NCI-H345 treated with DMSO at 0.1 percent for 48 hours (cell line): ENCODE data around the gene SLC2A6.

Source experiments
- DNase-seq: peaks from one replicate; lab custom pipeline; 2025; ENCODE audit not compliant: unreplicated experiment; lab: John Stamatoyannopoulos, UW

Gene SLC2A6

DNA sequence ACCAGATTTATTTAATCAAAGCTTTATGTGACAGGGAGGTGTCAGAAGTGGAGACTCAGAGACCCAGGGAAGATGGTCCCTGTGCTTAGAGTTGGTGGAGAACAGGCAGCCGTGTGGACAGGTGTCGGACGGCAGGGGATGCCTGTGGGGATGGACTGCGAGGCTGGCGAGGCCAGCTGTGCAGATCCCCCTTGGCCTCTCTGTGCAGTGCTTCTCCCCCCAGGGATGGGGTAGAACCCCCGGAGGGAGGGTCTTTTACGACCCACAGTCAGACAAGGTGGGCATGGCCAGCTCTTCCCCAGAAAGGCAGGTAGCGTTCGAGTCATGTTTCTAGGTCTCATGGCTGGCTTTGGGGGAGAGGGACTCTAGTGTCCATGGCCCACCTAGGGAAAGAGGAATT lies 4.7 kb upstream of the SLC2A6 start:
- DNase-seq: no peak

DNA sequence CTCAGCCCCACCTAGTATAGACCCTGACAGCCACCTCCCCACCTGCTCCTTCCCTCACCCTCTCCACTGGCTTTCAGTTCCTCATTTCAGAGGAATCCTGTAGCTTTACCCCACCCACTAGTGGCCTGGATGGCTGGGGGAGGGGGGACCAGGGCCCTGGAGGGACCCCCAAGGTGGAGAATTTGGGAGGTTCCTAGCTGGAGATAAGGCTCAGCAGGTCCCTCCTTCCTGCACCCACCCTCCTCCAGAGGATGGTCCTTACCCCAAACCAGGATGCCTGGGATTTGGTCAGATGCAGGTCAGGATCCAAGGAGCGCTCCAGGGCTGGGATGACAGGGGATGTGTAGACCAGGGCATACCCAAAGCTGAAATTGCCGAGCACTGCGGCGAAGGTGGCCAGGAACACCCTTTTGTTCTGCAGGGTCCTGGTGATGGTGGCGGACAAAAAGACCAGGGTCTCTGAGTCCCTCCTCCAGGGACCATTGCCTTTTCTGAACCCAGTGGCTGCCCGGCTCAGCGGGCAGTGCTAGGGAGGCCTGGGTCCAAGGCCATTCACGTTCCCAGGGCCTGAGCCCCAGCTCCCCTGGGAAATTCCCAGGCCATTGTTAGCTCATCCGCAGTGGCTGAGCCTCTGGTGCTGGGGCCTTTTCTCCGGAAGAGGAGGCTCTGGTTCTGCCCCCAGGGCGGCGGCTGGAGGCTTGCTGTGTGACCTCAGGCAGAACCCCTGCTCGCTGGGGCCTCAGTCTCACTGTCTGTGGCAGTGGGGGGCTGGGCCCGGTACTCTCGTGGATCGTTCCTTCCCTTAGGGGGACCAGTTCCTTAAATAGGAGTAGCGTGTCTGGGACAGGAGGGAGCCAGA lies 678 bp downstream of the SLC2A6 start:
- DNase-seq: no peak

DNA sequence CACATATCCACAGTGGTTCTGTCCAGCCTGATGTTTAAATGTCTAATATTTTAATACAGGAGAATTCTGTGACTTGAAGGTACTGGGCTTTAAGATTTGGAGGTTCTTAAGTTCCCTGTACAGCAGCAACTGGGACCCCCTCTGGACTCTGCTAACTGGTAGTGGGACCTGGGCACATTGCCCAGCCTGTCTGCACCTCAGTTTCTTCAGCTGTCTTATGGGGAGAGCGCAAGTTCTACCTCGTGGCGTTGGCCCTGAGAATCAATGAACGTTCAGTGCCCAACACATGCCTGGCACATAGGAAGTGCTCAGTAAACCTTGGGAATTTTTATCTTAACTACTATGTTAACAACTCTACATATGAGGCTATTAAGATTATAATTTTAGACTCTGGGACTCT lies 1.4 kb downstream of the SLC2A6 start:
- no peak for DNase-seq

DNA sequence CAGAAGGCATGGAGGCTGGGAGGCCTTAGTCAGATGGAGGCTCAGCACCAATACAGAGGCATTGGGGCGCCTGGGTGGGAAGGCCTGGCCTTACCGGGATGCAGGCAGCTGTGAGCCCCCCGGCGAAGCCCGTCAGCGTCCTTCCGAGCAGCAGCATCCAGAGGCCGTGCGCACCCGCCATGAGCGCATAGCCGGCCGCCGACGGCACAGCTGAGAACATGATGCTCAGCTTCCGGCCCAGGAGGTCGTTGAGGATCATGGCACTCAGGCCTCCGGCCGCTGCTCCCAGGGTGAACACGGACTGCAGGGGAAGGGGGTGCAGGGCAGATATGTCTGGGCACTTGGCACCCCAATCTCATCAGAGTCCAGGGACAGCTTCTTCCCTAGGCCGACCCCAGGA lies 2.0 kb downstream of the SLC2A6 start:
- DNase-seq: no peak

DNA sequence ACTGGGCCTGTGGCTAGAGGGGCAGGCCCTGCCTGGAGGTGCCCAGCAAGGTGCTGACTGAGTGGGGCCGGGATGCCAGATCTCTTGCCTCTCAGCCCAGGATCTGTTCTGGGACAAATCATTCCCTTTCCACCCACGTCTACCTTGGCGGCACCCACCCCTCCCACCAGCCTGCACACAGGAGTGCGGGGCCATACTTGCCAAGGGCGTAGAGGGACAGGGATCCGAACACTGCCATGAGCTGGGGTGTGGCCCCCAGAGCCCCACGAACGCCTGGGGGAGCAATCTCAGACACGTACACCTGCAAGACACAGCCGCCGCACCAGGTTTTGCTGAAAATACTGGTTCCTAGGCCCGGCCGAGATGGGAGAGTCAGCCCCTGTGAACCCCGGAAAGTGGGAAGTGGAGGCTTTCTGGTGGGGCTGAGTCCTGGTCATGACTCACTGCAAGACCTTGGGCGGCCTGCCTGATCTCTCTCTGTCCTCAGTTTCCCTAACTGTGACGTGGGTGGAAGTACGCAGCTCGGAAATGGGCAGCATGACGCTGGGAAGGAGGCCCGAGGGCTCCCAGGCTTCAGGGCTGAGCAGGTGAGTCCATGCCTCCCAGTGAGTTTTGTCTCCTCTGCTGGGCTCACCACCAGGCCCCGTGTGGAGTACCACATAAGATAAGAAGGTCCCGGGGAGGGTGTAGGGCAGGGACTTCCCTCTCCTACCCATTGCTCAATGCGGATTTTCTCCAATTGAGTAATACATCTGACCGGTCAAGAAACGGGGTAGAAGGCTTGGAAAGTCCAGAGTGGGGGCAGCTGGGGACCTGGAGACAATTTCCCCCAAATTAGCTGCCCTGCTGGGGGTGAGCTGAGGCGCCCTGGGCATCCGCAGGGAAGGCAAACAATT lies 2.6 kb downstream of the SLC2A6 start:
- DNase-seq: no peak

DNA sequence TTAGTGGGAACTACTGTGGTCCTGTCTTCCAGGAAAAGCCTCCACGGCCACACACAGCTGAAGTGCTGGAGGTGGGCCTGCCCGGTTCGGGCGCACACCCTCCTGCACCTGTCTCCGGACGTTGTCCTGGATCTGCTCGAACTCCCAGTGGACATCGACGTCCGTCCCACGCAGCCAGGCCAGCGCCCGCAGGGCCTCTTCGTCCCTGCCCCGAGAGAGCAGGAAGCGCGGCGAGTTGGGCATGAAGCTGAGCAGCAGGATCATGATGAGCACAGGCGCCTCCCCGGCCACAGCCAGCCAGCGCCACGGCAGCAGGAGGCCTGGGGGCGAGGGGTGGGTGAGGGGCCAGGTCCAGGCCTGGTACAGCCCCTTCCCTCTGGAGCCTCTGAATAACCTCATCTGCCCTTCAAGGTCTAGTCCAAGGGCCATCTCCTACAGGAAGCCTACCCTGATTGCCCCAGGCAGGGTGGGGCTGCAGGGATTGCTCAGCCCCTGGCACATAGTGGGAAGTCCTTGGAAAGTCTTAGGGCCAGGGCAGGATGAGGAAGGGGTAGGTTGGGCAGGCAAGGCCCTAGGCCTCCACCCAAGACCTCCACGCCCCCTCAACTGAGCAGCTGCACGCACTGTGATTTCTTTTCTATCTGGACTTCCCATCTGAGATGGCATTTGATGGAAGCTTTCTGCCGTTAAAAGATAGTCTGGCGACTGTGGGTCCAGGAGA lies 3.4 kb downstream of the SLC2A6 start:
- DNase-seq: no peak

DNA sequence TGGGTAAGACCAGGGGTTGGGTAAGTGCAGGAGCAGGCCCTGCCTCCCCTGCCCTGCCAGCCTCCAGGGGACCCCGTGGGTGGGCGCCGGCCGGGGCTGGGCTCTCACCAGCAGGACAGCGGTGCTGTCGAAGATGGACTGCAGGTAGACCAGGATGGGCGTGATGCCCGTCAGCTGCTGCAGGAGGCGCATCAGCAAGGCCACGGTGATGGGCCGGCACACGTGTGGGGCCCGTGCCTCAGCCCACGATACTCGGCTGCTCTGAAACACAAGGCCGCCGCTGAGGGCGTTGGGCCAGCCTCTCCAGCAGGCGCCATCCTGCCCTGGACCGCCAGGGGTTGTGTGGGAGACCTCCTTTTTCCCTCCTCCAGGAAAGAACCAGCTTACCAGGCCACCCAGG lies 4.0 kb downstream of the SLC2A6 start:
- no peak for DNase-seq

DNA sequence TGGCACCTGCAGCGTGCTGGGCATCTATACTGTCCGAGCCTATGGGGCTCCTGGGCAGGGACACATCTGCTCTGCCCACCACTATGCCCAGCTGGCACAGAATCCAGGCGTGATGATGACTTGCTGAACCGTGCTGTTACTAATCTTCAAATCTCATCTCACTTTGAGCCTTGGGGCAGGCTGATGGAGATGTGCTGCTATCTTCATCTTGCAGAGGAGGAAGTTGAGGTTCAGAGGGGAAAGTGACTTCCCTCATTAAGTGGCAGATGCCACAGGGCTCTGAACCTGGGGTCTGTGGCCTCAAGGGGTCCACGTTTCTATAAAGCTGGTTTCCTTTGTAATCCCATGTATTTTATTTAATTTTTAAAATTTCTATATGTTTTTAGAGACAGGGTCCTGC lies 4.7 kb downstream of the SLC2A6 start:
- DNase-seq: no peak

DNA sequence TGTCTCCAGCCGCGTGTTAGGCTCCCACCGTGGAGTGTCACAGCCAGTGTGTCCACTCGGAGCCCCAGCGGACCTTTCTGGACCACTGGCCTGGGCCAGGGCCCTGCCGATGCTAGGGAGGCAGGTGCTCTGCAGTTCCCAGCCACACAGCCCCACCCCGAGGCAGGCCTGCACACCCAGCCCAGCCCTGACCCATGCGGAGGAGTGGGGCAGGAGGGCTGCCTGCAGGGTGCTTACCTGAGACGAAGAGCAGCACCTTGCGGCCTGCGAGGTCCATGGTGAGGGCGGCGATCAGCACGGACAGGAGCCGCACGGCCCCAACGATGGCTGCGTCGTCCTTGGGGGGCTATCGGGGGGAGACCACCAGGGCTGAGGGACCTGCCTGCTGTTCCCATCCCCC lies 5.2 kb downstream of the SLC2A6 start:
- no peak for DNase-seq

DNA sequence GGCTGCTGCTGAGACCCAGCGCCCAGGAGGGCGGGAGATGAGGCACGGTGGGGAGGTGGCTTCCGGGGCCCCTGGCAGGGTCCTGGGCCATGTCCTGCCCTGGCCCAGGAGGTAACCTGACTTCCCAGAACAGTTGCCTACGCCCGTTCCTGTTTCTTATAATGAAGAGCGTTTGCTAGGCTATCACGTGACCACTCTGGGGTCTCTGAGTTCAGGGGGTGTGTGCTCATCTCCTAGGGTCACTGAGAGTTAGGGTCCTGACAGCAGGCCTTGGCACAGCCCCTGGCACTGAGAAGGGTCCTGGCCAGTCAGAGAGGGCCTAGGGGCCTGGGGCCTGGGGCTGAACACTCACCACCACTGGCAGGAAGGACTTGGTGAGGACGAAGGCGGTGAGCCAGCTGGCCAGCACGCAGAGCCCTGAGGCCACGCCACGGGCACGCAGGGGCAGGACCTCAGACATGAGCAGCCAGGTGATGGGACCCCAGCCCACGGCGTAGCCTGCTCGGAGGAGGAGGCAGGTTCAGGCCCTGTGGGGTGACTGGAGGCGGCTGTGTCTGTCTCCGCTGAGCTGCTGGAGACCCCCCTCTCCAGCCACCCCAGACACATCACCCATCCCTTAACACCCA lies 6.0 kb downstream of the SLC2A6 start:
- no peak for DNase-seq

DNA sequence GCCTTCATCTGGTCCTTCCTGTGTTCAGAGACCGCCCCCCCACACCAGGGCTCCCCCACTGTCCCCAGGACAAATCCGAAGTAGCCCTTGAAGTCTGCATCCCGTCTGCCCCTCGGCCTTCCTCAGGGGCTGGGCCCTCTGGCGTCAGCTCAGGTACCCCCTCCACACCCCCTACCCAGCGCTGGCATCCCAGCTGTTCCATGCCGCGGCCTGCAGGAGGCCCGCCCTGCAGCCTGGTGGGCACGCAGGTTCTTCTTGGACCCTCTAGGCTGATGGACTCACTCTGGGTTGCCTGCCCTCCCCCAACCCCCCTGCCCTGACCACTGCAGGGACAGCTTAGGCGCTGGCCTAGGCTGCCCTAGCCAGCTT lies 6.6 kb downstream of the SLC2A6 start:
- no peak for DNase-seq

DNA sequence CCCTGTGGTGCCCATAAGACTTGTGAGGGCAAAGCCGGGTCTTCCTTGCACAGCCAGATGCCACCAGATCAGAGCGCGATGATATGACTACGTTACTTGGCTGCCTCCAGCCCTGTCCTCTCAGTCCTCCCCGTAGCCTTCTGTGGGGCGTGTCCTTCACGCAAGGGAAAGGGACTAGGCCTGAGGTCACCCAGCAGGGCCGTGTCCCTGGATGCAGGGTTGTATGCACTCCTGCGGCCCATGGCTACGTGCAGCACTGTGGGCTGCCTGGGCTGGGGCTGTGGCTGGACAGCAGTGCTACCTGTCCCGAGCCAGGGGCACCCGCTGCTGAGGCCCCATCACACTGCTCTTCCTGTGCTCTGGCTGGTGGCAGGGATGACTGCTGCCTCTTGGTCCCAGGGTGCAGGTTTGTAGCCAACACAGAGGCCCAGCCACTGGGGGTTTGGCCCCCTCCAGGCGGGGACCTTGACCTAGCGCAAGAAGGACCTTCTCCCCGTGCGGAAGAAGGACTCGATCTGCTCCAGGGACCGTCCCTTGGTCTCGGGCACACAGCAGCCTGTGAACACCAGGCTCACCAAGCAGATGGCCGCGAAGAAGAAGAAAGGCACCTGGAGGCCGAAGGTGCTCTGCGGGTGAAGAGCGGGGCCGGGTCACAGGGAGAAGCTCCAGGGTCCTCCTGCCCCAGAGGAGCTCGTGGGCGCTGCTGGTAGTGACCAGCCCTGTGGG lies 7.2 kb downstream of the SLC2A6 start:
- DNase-seq: no peak

DNA sequence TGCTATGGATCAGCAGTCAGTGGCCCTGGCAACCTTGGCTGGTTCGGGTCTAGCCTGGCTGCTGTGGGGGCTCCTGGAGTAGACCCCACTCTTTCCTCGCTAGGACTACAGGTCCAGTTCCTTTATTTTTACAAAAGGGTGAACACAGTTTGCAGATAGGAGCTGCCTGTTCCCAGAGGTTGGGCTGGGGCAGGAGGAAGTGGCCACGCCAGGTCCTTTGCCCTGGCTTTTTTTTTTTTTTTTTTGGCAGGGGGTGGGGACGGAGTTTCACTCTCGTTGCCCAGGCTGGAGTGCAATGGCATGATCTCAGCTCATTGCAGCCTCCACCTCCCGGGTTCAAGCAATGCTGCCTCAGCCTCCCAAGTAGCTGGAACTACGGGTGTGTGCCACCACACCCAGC lies 7.9 kb downstream of the SLC2A6 start:
- DNase-seq: no peak

DNA sequence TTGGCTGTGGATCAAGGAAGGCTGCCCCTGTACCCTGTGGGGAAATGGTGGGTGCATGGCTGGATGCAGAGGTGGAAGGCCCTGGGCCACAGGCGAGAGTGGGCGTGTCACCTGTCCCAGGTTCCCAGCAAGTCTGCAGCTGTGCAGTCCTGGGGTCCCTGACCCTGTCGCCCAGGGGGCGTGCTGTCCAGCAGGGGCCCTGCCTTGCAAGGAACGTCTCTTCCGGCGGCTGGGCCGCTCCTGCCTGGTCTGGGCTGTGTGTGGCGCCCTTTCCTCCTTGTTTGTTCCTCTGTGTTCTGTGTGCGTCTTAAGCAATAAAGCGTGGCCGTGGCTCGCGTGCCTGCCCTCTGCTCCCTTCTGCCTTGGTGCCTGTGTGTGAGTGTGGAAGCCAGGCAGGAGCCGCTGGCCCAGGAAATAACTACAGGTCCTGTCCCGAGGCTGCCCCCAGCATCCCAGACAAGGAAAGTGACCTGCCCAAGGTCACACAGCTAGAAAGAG lies 8.4 kb downstream of the SLC2A6 start:
- DNase-seq: no peak

DNA sequence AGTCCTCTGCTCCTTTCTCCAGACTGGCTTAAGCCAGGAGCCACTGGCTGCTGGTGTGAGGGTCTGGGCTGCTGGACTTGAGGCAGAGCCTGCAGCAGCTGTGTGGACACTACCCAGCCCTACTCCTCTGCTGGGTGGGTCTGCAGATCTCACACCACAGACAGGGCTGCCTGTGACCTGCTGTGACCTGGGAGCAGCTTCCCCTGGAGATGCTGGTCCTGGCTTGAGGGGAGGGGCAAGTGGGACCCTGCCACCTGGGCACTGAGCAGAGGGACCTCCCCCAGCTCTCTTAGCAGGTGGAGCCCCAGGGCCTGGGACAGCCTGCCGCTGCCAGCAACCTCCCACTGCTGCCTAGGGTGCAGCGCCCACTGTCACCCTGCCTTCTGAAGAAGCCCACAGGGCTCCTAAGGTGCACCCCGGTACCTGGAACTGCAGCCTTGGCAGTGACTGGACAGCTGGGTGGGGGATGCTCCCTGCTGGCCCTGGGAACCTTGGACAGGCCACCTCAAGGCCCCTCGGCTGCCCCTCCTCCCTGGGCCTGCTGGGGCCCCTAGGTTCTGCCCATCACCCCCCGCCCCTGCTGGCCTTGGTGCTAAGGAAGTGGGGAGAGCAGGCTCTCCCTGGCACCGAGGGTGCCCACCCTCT lies 10.0 kb downstream of the SLC2A6 start:
- DNase-seq: no peak

DNA sequence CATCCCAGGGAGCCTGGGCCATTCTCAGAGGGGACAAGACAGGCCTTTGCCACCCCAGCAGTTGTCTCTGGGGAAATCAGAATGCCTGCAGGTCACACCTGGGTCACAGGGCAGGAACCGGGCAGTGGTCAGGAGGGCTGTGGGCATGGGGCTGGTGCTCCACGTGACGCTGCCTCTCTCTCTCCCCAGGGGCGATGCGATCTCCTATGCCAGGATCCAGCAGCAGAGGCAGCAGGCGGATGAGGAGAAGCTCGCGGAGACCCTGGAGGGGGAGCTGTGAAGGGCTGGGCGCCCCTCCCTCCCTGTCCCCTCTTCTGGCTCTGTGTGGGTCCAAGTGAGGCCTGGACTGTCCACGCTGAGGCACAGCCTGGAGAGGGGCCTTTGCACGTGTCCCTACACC lies 10.5 kb downstream of the SLC2A6 start:
- no peak for DNase-seq

DNA sequence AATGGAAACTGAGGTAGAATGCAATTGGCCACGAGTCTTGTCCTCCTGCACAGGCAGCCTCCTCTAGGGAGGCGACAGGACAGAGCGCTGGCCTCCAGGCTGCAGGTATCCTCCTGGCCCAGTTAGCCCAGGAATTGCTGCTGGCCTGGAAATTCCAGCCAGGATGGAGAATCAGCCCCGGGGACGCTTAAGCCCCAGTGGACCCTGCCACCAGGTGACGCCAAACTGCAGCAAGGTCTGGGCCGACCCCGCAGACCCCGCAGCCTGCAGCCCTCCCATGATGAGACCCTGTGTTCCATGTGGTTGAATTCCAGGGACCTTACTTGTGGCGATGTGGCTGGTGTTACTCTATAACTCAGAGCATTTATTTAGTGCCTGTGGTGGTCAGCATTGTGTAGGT lies 11.8 kb downstream of the SLC2A6 start:
- no peak for DNase-seq

DNA sequence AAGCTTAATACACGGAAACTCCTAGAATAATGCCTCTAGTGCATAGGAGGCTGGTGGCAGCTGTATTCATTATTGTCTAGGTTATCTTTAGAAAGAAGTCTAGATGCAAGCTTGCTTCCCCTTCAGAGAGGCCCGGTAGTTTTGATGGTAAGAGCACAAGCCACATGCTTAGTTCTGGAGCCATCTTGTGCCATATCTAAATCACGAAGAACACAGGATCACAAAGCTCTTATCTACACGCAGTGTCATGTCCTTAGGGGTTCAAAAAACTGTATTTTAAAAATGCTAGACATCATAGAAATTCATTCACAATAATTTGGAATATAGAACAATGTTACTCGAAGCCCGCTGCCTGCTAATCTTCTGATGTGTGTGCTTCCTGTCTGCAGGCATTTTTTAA lies 12.9 kb downstream of the SLC2A6 start:
- DNase-seq: no peak

DNA sequence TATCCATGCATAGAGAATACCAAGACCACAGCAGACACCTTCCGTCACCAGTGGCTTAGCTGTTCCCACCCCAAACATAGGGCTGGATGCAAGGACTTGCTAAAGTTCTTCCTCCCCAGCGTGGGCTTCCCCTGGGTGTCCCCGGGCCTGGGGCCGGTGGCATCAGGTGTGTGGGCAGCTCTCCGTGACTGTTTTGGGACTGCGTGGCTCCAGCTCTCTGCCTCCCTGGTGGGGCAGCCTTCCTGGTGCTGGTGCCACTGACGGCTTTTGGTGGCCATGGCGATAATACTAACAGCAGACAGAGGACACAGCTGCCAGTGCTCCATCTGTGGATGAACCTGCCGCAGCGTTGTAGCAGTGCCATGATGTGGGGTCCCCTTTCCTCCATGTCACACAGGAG lies 14.3 kb downstream of the SLC2A6 start:
- no peak for DNase-seq
